ENCODE data around the gene MOBP.

DNA sequence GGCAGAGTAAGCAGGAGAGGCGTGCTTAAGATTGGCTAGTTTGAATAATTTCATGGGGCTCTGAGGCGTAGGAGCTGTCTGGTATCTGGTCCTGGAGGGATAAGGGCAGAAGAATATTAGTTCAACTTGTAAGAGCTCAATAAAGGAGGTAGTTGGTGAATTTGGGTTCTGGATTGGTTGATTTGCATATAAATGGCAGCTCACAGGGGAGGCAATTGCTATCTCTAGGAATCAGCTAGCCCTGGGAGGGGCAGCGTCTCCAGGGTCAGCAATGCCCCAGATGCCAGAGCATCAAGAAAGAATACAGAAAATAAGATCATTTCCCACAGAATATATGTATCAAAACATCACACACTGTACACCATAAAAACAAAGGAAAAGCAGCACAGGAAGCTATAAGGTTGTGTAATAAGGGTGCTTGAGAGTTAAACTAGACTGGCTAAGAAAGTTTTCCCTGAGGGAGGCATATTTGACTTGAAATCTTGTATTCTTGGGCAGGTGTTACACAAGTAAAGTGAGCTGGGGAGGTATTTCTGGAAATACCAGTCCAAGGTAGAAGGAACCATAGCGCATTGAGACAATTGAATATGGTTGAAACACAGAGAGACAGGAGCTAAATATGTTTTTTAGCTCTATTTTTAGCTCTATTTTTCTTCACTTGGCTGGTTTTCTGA, 6.1 kb downstream of the MOBP start:
- TF ChIP-seq, protein P1, sequence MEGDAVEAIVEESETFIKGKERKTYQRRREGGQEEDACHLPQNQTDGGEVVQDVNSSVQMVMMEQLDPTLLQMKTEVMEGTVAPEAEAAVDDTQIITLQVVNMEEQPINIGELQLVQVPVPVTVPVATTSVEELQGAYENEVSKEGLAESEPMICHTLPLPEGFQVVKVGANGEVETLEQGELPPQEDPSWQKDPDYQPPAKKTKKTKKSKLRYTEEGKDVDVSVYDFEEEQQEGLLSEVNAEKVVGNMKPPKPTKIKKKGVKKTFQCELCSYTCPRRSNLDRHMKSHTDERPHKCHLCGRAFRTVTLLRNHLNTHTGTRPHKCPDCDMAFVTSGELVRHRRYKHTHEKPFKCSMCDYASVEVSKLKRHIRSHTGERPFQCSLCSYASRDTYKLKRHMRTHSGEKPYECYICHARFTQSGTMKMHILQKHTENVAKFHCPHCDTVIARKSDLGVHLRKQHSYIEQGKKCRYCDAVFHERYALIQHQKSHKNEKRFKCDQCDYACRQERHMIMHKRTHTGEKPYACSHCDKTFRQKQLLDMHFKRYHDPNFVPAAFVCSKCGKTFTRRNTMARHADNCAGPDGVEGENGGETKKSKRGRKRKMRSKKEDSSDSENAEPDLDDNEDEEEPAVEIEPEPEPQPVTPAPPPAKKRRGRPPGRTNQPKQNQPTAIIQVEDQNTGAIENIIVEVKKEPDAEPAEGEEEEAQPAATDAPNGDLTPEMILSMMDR (conservative IDR thresholded peaks at IDR 0.05; ENCODE audit: low read depth, low read length) = no peak
- TF ChIP-seq EZH2phosphoT487 (IDR thresholded peaks at IDR 0.05; ENCODE audit: borderline replicate concordance, low read length) = no peak

Measured in PC-3 (cell line).